Measurements from ENCODE around the gene TGFA.

TGFA gene

GRCh38 chr2:70566464-70566863 lies 12.8 kb upstream of the TGFA start:
- H3K4me3 ChIP-seq (ENCODE audit: low read length in 2 of 2) = no peak overlapping the region
- no peak overlapping the region for H4K8ac ChIP-seq (ENCODE audit: low read depth, low read length)
- no peak overlapping the region for H3K4me2 ChIP-seq (ENCODE audit: insufficient read depth, low read length, poor library complexity, severe bottlenecking)
- no peak for DNase-seq (ENCODE audit: low spot score)
- H2AFZ ChIP-seq (ENCODE audit: low read length) = no peak overlapping the region
- no peak overlapping the region for H2BK12ac ChIP-seq (ENCODE audit: low read length)
- H4K91ac ChIP-seq (ENCODE audit: low read depth, low read length, poor library complexity) = no peak overlapping the region
- H3K79me1 ChIP-seq (ENCODE audit: low read depth, low read length) = no peaks in the 10 kb centered on the region
- H3K9me3 ChIP-seq (replicated peaks in 1 of 2; ENCODE audit: control insufficient read depth in 2 of 2, insufficient read depth in 1 of 2, low read depth in 1 of 2, low read length in 2 of 2) = no peaks in the 10 kb centered on the region
- no peak overlapping the region for H2BK15ac ChIP-seq (ENCODE audit: low read length)
- H3K4me1 ChIP-seq (ENCODE audit: control insufficient read depth in 2 of 2, insufficient read depth in 1 of 2, low read depth in 1 of 2, low read length in 2 of 2) = peaks cover 0 to 5% of the 10 kb centered on the region in 2 donors
- H3K36me3 ChIP-seq (replicated peaks in 1 of 2; ENCODE audit: control insufficient read depth in 2 of 2, insufficient read depth in 2 of 2, low read length in 2 of 2) = no peaks in the 10 kb centered on the region
- peaks cover 0 to 23% (median 0%) of the 10 kb centered on the region in 3 experiments for H3K27me3 ChIP-seq (ENCODE audit: control insufficient read depth in 3 of 3, insufficient read depth in 3 of 3, low read depth in 1 of 3, low read length in 3 of 3)
- no peak overlapping the region for H2BK5ac ChIP-seq (ENCODE audit: low read length)
- H3K18ac ChIP-seq (ENCODE audit: low read length) = no peak overlapping the region
- no peak overlapping the region for H3K14ac ChIP-seq (ENCODE audit: low read length)
- no peak overlapping the region for H3K23ac ChIP-seq (ENCODE audit: low read depth, low read length, poor library complexity)
- H2BK120ac ChIP-seq (ENCODE audit: low read depth, low read length) = no peak overlapping the region
- no peak overlapping the region for H3K9ac ChIP-seq (ENCODE audit: low read depth, low read length, poor library complexity)
- no peak overlapping the region for H3K4ac ChIP-seq (ENCODE audit: low read length)
- H3K27ac ChIP-seq (replicated peaks; ENCODE audit: low read length) = no peak overlapping the region
- no CpG with 5 or more reads among the region's 3 CpGs for WGBS, 2 donors (ENCODE audit: extremely low coverage in 2 of 2, insufficient read length in 2 of 2, insufficient replicate concordance in 1 of 2)
- H2AK5ac ChIP-seq (ENCODE audit: low read depth, low read length) = no peak overlapping the region

GRCh38 chr2:70565039-70565731 lies 11.6 kb upstream of the TGFA start:
- peak overlapping the region; percentile 76 for H3K27ac ChIP-seq (replicated peaks; ENCODE audit: low read length)
- peak; percentile 60 for DNase-seq (ENCODE audit: low spot score)
- no peak overlapping the region for H3K9ac ChIP-seq (ENCODE audit: low read depth, low read length, poor library complexity)
- H2BK120ac ChIP-seq (ENCODE audit: low read depth, low read length) = no peak overlapping the region
- H4K91ac ChIP-seq (ENCODE audit: low read depth, low read length, poor library complexity) = no peak overlapping the region
- H3K4me3 ChIP-seq (ENCODE audit: low read length in 2 of 2) = no peak overlapping the region
- WGBS, 2 donors (ENCODE audit: extremely low coverage in 2 of 2, insufficient read length in 2 of 2, insufficient replicate concordance in 1 of 2) = no CpG with 5 or more reads among the region's 9 CpGs
- H2BK15ac ChIP-seq (ENCODE audit: low read length) = no peak overlapping the region
- peak overlapping the region; percentile 4 for H3K18ac ChIP-seq (ENCODE audit: low read length)
- H3K9me3 ChIP-seq (replicated peaks in 1 of 2; ENCODE audit: control insufficient read depth in 2 of 2, insufficient read depth in 1 of 2, low read depth in 1 of 2, low read length in 2 of 2) = no peaks in the 10 kb centered on the region
- H3K4me1 ChIP-seq (ENCODE audit: control insufficient read depth in 2 of 2, insufficient read depth in 1 of 2, low read depth in 1 of 2, low read length in 2 of 2) = peaks cover 0 to 5% of the 10 kb centered on the region in 2 donors
- H3K79me1 ChIP-seq (ENCODE audit: low read depth, low read length) = no peaks in the 10 kb centered on the region
- H3K4ac ChIP-seq (ENCODE audit: low read length) = no peak overlapping the region
- H3K4me2 ChIP-seq (ENCODE audit: insufficient read depth, low read length, poor library complexity, severe bottlenecking) = no peak overlapping the region
- H3K36me3 ChIP-seq (replicated peaks in 1 of 2; ENCODE audit: control insufficient read depth in 2 of 2, insufficient read depth in 2 of 2, low read length in 2 of 2) = no peaks in the 10 kb centered on the region
- H2BK5ac ChIP-seq (ENCODE audit: low read length) = no peak overlapping the region
- no peak overlapping the region for H3K23ac ChIP-seq (ENCODE audit: low read depth, low read length, poor library complexity)
- H3K27me3 ChIP-seq (ENCODE audit: control insufficient read depth in 3 of 3, insufficient read depth in 3 of 3, low read depth in 1 of 3, low read length in 3 of 3) = peaks cover 0 to 23% (median 0%) of the 10 kb centered on the region in 3 experiments
- H4K8ac ChIP-seq (ENCODE audit: low read depth, low read length) = no peak overlapping the region
- no peak overlapping the region for H2BK12ac ChIP-seq (ENCODE audit: low read length)
- H3K14ac ChIP-seq (ENCODE audit: low read length) = no peak overlapping the region
- no peak overlapping the region for H2AK5ac ChIP-seq (ENCODE audit: low read depth, low read length)
- no peak overlapping the region for H2AFZ ChIP-seq (ENCODE audit: low read length)

- H2BK15ac ChIP-seq (ENCODE audit: low read length) = no peak overlapping the region
- no peak overlapping the region for H4K8ac ChIP-seq (ENCODE audit: low read depth, low read length)
- H3K4ac ChIP-seq (ENCODE audit: low read length) = no peak overlapping the region
- H3K18ac ChIP-seq (ENCODE audit: low read length) = no peak overlapping the region
- H3K9ac ChIP-seq (ENCODE audit: low read depth, low read length, poor library complexity) = no peak overlapping the region
- H4K91ac ChIP-seq (ENCODE audit: low read depth, low read length, poor library complexity) = no peak overlapping the region
- H2BK5ac ChIP-seq (ENCODE audit: low read length) = no peak overlapping the region
- H3K9me3 ChIP-seq (replicated peaks in 1 of 2; ENCODE audit: control insufficient read depth in 2 of 2, insufficient read depth in 1 of 2, low read depth in 1 of 2, low read length in 2 of 2) = no peaks in the 10 kb centered on the region
- no peak overlapping the region for H2AK5ac ChIP-seq (ENCODE audit: low read depth, low read length)
- H3K79me1 ChIP-seq (ENCODE audit: low read depth, low read length) = no peaks in the 10 kb centered on the region
- peaks cover 0 to 31% (median 0%) of the 10 kb centered on the region in 3 experiments for H3K27me3 ChIP-seq (ENCODE audit: control insufficient read depth in 3 of 3, insufficient read depth in 3 of 3, low read depth in 1 of 3, low read length in 3 of 3)
- no peak overlapping the region for H3K4me2 ChIP-seq (ENCODE audit: insufficient read depth, low read length, poor library complexity, severe bottlenecking)
- H2BK120ac ChIP-seq (ENCODE audit: low read depth, low read length) = no peak overlapping the region
- no peak overlapping the region for H2BK12ac ChIP-seq (ENCODE audit: low read length)
- no peak overlapping the region for H3K4me3 ChIP-seq (ENCODE audit: low read length in 2 of 2)
- peaks cover 0 to 9% of the 10 kb centered on the region in 2 donors for H3K4me1 ChIP-seq (ENCODE audit: control insufficient read depth in 2 of 2, insufficient read depth in 1 of 2, low read depth in 1 of 2, low read length in 2 of 2)
- H3K36me3 ChIP-seq (replicated peaks in 1 of 2; ENCODE audit: control insufficient read depth in 2 of 2, insufficient read depth in 2 of 2, low read length in 2 of 2) = no peaks in the 10 kb centered on the region
- H3K14ac ChIP-seq (ENCODE audit: low read length) = no peak overlapping the region
- H3K27ac ChIP-seq (replicated peaks; ENCODE audit: low read length) = no peak overlapping the region
- DNase-seq (ENCODE audit: low spot score) = no peak
- no peak overlapping the region for H3K23ac ChIP-seq (ENCODE audit: low read depth, low read length, poor library complexity)
- no peak overlapping the region for H2AFZ ChIP-seq (ENCODE audit: low read length)
Measured at GRCh38 chr2:70561893-70562292, 8.3 kb upstream of the TGFA start.

GRCh38 chr2:70560442-70560841 lies 6.8 kb upstream of the TGFA start:
- H3K36me3 ChIP-seq (replicated peaks in 1 of 2; ENCODE audit: control insufficient read depth in 2 of 2, insufficient read depth in 2 of 2, low read length in 2 of 2) = no peaks in the 10 kb centered on the region
- peaks cover 0 to 31% (median 0%) of the 10 kb centered on the region in 3 experiments for H3K27me3 ChIP-seq (ENCODE audit: control insufficient read depth in 3 of 3, insufficient read depth in 3 of 3, low read depth in 1 of 3, low read length in 3 of 3)
- H3K4me3 ChIP-seq (ENCODE audit: low read length in 2 of 2) = no peak overlapping the region
- no peak overlapping the region for H2BK12ac ChIP-seq (ENCODE audit: low read length)
- H3K9ac ChIP-seq (ENCODE audit: low read depth, low read length, poor library complexity) = no peak overlapping the region
- no peak for DNase-seq (ENCODE audit: low spot score)
- H3K4me2 ChIP-seq (ENCODE audit: insufficient read depth, low read length, poor library complexity, severe bottlenecking) = no peak overlapping the region
- no CpG with 5 or more reads among the region's 2 CpGs for WGBS, 2 donors (ENCODE audit: extremely low coverage in 2 of 2, insufficient read length in 2 of 2, insufficient replicate concordance in 1 of 2)
- H2BK120ac ChIP-seq (ENCODE audit: low read depth, low read length) = no peak overlapping the region
- H2BK5ac ChIP-seq (ENCODE audit: low read length) = no peak overlapping the region
- H3K23ac ChIP-seq (ENCODE audit: low read depth, low read length, poor library complexity) = no peak overlapping the region
- no peaks in the 10 kb centered on the region for H3K9me3 ChIP-seq (replicated peaks in 1 of 2; ENCODE audit: control insufficient read depth in 2 of 2, insufficient read depth in 1 of 2, low read depth in 1 of 2, low read length in 2 of 2)
- H3K18ac ChIP-seq (ENCODE audit: low read length) = no peak overlapping the region
- no peak overlapping the region for H2BK15ac ChIP-seq (ENCODE audit: low read length)
- H2AK5ac ChIP-seq (ENCODE audit: low read depth, low read length) = no peak overlapping the region
- H3K4ac ChIP-seq (ENCODE audit: low read length) = no peak overlapping the region
- H2AFZ ChIP-seq (ENCODE audit: low read length) = no peak overlapping the region
- peaks cover 0 to 7% of the 10 kb centered on the region in 2 donors for H3K4me1 ChIP-seq (ENCODE audit: control insufficient read depth in 2 of 2, insufficient read depth in 1 of 2, low read depth in 1 of 2, low read length in 2 of 2)
- H3K27ac ChIP-seq (replicated peaks; ENCODE audit: low read length) = no peak overlapping the region
- H4K91ac ChIP-seq (ENCODE audit: low read depth, low read length, poor library complexity) = no peak overlapping the region
- no peak overlapping the region for H4K8ac ChIP-seq (ENCODE audit: low read depth, low read length)
- no peaks in the 10 kb centered on the region for H3K79me1 ChIP-seq (ENCODE audit: low read depth, low read length)
- no peak overlapping the region for H3K14ac ChIP-seq (ENCODE audit: low read length)
